Measurements from ENCODE around the gene CRYGC. TPM values are rescaled to one million over a fixed set of nuclear protein-coding genes. Genes with fewer than 3 reads are reported as not detected.
A peak's percentile ranks its signal among the peaks of the same experiment; 100 is the strongest.
"Not testable (repeated sequence)": the region's sequence is repeated elsewhere in the genome, so short reads cannot be mapped to it uniquely, and the experiment has no call there.

CRYGC gene
- total RNA-seq, 1 donor: not detected

DNA sequence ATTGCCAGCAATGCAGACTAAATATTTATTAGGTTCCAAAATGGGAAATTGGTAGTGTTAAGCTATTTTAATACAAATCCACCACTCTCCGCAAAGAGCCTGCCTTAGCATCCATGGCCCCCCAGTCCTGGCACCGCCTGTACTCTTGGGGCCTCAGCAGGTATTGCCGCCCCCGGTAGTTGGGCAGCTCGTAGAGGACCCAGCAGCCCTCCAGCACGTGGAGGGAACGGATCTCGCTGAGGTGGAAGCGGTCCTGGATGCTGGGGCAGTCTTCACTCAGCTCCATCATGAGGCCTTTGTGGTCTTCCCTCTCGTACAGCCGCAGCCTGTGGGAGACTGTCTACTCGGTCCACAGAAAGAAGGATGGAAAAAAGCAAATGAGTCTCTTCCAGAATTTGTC lies 1.5 kb downstream of the CRYGC start:
- H3K27me3 ChIP-seq (ENCODE audit: insufficient read depth, low read length): peaks cover 19% of the 10 kb centered on the region
- DNase-seq (ENCODE audit: insufficient read length, low spot score, missing footprints): no peak
- no peak overlapping the region for H2AFZ ChIP-seq (ENCODE audit: low read length)
- no peak overlapping the region for H3K27ac ChIP-seq (ENCODE audit: low read depth, low read length)
- no peaks in the 10 kb centered on the region for H3K9me3 ChIP-seq (ENCODE audit: low read depth, low read length)
- H4K20me1 ChIP-seq (ENCODE audit: insufficient read depth, low read length): no peaks in the 10 kb centered on the region
- H3K79me2 ChIP-seq (ENCODE audit: insufficient read depth, low read length): no peaks in the 10 kb centered on the region
- no peaks in the 10 kb centered on the region for H3K4me1 ChIP-seq (ENCODE audit: insufficient read depth, low read length)
- H3K4me2 ChIP-seq (ENCODE audit: insufficient read depth, low read length): no peak overlapping the region
- TF ChIP-seq, protein P1, sequence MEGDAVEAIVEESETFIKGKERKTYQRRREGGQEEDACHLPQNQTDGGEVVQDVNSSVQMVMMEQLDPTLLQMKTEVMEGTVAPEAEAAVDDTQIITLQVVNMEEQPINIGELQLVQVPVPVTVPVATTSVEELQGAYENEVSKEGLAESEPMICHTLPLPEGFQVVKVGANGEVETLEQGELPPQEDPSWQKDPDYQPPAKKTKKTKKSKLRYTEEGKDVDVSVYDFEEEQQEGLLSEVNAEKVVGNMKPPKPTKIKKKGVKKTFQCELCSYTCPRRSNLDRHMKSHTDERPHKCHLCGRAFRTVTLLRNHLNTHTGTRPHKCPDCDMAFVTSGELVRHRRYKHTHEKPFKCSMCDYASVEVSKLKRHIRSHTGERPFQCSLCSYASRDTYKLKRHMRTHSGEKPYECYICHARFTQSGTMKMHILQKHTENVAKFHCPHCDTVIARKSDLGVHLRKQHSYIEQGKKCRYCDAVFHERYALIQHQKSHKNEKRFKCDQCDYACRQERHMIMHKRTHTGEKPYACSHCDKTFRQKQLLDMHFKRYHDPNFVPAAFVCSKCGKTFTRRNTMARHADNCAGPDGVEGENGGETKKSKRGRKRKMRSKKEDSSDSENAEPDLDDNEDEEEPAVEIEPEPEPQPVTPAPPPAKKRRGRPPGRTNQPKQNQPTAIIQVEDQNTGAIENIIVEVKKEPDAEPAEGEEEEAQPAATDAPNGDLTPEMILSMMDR (IDR thresholded peaks at IDR 0.05; ENCODE audit: extremely low read depth, low read depth, low read length): no peak
- no peak overlapping the region for H3K4me3 ChIP-seq (ENCODE audit: insufficient read depth, low read length)
- H3K36me3 ChIP-seq (ENCODE audit: insufficient read depth, low read length): no peaks in the 10 kb centered on the region

DNA sequence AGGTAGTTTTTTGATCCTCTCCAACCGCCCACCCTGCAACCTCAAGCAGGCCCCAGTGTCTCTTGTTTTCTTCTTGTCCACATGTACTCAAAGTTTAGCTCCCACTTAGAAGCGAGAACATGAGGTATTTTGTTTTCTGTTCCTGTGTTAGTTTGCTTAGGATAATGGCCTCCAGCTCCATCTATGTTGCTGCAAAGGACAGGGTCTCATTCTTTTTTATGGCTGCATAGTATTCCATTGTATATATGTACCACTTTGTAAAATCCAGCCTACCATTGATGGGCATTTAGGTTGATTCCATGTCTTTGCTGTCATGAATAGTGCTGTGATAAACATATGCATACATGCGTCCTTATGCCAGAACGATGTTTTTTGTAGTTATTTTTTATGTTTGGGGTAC lies 2.5 kb downstream of the CRYGC start:
- H4K20me1 ChIP-seq (ENCODE audit: insufficient read depth, low read length): no peaks in the 10 kb centered on the region
- no peaks in the 10 kb centered on the region for H3K79me2 ChIP-seq (ENCODE audit: insufficient read depth, low read length)
- H3K36me3 ChIP-seq (ENCODE audit: insufficient read depth, low read length): no peaks in the 10 kb centered on the region
- H3K27ac ChIP-seq (ENCODE audit: low read depth, low read length): no peak overlapping the region
- no peaks in the 10 kb centered on the region for H3K4me1 ChIP-seq (ENCODE audit: insufficient read depth, low read length)
- H2AFZ ChIP-seq (ENCODE audit: low read length): no peak overlapping the region
- H3K27me3 ChIP-seq (ENCODE audit: insufficient read depth, low read length): peaks cover 19% of the 10 kb centered on the region
- no peak for DNase-seq (ENCODE audit: insufficient read length, low spot score, missing footprints)
- TF ChIP-seq, protein P1 (IDR thresholded peaks at IDR 0.05; ENCODE audit: extremely low read depth, low read depth, low read length): no peak
- no peak overlapping the region for H3K4me2 ChIP-seq (ENCODE audit: insufficient read depth, low read length)
- no peak overlapping the region for H3K4me3 ChIP-seq (ENCODE audit: insufficient read depth, low read length)
- no peaks in the 10 kb centered on the region for H3K9me3 ChIP-seq (ENCODE audit: low read depth, low read length)

DNA sequence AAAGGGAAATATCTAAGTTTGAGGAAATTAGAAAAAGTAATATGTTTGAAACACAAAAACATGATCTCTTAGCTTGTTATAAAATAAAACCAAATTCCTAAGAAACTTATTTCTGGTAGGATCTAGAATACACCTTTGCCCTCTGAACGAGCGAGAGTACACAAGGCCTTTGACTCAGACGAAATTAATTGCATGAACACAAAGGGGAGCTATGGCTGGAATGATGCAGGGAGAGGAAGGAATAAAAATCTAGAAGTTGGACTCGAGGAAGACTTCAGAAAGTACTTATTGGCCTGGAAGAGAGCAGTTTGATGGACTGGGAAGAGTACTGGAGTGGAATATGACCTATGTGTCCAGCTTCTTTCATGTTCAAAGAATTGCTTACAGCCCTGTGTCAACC lies 4.4 kb downstream of the CRYGC start:
- no peaks in the 10 kb centered on the region for H3K9me3 ChIP-seq (ENCODE audit: low read depth, low read length)
- peaks cover 19% of the 10 kb centered on the region for H3K27me3 ChIP-seq (ENCODE audit: insufficient read depth, low read length)
- no peaks in the 10 kb centered on the region for H3K4me1 ChIP-seq (ENCODE audit: insufficient read depth, low read length)
- no peak overlapping the region for H3K4me3 ChIP-seq (ENCODE audit: insufficient read depth, low read length)
- H3K4me2 ChIP-seq (ENCODE audit: insufficient read depth, low read length): no peak overlapping the region
- TF ChIP-seq, protein P1 (IDR thresholded peaks at IDR 0.05; ENCODE audit: extremely low read depth, low read depth, low read length): no peak
- DNase-seq (ENCODE audit: insufficient read length, low spot score, missing footprints): no peak
- no peaks in the 10 kb centered on the region for H4K20me1 ChIP-seq (ENCODE audit: insufficient read depth, low read length)
- H2AFZ ChIP-seq (ENCODE audit: low read length): no peak overlapping the region
- H3K27ac ChIP-seq (ENCODE audit: low read depth, low read length): no peak overlapping the region
- H3K79me2 ChIP-seq (ENCODE audit: insufficient read depth, low read length): no peaks in the 10 kb centered on the region
- no peaks in the 10 kb centered on the region for H3K36me3 ChIP-seq (ENCODE audit: insufficient read depth, low read length)

DNA sequence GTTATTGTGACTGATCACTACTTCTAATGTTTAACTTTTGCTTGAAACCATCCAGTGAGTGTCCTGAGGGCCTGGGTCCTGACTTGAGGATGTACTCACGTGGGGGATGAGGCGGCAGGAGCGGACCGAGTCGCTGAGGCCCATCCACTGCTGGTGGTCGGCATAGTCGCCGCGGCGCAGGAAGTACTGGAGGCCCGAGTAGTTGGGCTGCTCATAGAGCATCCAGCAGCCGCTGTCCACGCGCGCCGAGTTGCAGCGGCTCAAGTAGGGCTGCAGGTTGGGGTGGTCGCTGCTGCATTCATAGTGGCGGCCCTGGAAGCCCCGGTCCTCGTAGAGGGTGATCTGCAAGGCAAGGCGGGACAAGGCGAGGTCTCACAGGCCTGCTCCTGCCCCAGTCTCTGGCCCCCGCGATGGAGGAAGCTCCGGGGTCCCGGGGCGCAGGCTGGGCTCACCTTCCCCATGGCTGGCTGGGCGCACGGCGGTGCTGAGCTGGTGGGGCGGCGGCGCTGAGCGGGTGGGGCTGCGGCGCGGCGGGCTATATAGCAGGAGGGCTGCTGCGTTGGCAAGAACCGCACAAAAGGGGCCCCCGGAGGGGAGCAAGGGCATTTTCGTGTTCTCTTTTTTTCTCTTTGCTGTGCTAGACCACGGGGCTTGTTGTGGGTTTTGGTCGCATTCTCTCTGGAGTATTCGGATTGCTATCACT lies 5.5 kb downstream of the CRYGC start, which contains the start of gene CRYGD:
TSS of gene CRYGD (minus strand) at position 512 of the 703 bp plus-strand sequence. CDS start at position 461, 51 bp downstream.
- not testable (repeated sequence) for DNase-seq (ENCODE audit: insufficient read length, low spot score, missing footprints); H3K79me2 ChIP-seq (ENCODE audit: insufficient read depth, low read length); H3K4me1 ChIP-seq (ENCODE audit: insufficient read depth, low read length); H3K9me3 ChIP-seq (ENCODE audit: low read depth, low read length); H4K20me1 ChIP-seq (ENCODE audit: insufficient read depth, low read length); H3K27ac ChIP-seq (ENCODE audit: low read depth, low read length); H3K36me3 ChIP-seq (ENCODE audit: insufficient read depth, low read length); H3K4me3 ChIP-seq (ENCODE audit: insufficient read depth, low read length)
- Histone ChIP-seq H3K27me3 (ENCODE audit: insufficient read depth, low read length) (peaks cover 20% of the 10 kb centered on the region), H3K4me2 (ENCODE audit: insufficient read depth, low read length) (peak within 1 kb of the TSS; percentile 36), H2AFZ (ENCODE audit: low read length) (peak within 1 kb of the TSS; percentile 3)

Data from osteoblast (primary cell).